ENCODE data around the gene MYCBP.
"Not testable (repeated sequence)": the region's sequence is repeated elsewhere in the genome, so short reads cannot be mapped to it uniquely, and the experiment has no call there.

GRCh38 chr1:38914908-38915307 lies 41.8 kb upstream of the MYCBP start:
- not testable (repeated sequence) for TF ChIP-seq ARNTL (CRISPR knock-in tag; IDR thresholded peaks at IDR 0.05; ENCODE audit: borderline replicate concordance, low read depth); ZFP30 (CRISPR knock-in tag; IDR thresholded peaks at IDR 0.05); PATZ1 (CRISPR knock-in tag; IDR thresholded peaks at IDR 0.05; ENCODE audit: borderline replicate concordance); TSHZ2 (CRISPR knock-in tag; IDR thresholded peaks at IDR 0.05); ZNF8 (CRISPR knock-in tag; IDR thresholded peaks at IDR 0.05); RARB (CRISPR knock-in tag; IDR thresholded peaks at IDR 0.05); CSDC2 (CRISPR knock-in tag; IDR thresholded peaks at IDR 0.05); CREB5 (CRISPR knock-in tag; IDR thresholded peaks at IDR 0.05; ENCODE audit: low read depth); OSR1 (CRISPR knock-in tag; IDR thresholded peaks at IDR 0.05)
